ENCODE data around the gene LRBA. TPM values are rescaled to one million over a fixed set of nuclear protein-coding genes. Genes with fewer than 3 reads are reported as not detected.
"Not testable (repeated sequence)": the region's sequence is repeated elsewhere in the genome, so short reads cannot be mapped to it uniquely, and the experiment has no call there.

LRBA gene
- polyA plus RNA-seq, 1 donor, result 52.8 TPM

DNA sequence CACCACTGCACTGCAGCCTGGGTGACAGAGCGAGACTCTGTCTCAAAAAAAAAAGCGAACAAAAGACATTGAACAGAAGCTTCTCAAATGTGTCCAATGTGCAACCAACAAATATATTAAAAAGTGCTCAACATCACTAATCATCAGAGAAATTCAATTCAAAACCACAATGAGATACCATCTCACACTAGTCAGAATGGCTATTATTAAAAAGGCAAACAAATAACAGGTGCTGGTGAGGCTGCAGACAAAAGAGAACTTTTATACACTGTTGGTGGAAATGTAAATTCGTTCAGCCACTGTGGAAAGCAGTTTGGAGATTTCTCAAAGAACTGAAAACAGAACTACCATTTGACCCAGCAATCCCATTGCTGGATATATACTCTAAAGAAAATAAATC lies 477.2 kb downstream of the LRBA start:
- H3K4me3 ChIP-seq (ENCODE audit: low read length); H3K27ac ChIP-seq (ENCODE audit: low read length); H3K27me3 ChIP-seq (ENCODE audit: control insufficient read depth, insufficient read depth, low read length); H3K9me3 ChIP-seq (ENCODE audit: control insufficient read depth, low read depth, low read length); DNase-seq; H3K36me3 ChIP-seq (ENCODE audit: control insufficient read depth, insufficient read depth, low read length); H3K4me1 ChIP-seq (ENCODE audit: control insufficient read depth, insufficient read depth, low read length): not testable (repeated sequence)
- WGBS (ENCODE audit: insufficient coverage, low lambda C conversion rate), result 100% methylated on average over 1 of the region's 3 CpGs

DNA sequence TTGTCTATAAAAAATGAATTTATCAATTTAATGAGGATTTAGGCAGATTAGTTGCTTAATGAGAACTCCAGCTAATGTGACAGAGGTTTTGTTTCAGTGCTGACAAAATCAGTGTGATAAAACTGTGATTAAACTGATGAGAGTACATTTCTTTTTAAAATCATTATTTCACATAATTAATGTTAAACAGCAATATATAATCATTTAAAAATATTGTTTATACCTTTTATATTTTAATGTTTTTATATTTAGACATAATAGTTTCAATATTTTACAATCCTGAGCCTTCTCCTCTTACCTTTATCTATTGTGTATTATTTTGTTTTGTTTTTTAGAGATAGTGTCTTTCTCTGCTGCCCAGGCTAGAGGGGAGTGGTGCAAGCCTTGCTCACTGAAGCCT lies 480.3 kb downstream of the LRBA start:
- no peak for DNase-seq
- peaks cover 2% of the 10 kb centered on the region for H3K9me3 ChIP-seq (ENCODE audit: control insufficient read depth, low read depth, low read length)
- no peaks in the 10 kb centered on the region for H3K27me3 ChIP-seq (ENCODE audit: control insufficient read depth, insufficient read depth, low read length)
- H3K4me1 ChIP-seq (ENCODE audit: control insufficient read depth, insufficient read depth, low read length), result no peaks in the 10 kb centered on the region
- H3K36me3 ChIP-seq (ENCODE audit: control insufficient read depth, insufficient read depth, low read length), result no peaks in the 10 kb centered on the region
- no peak overlapping the region for H3K27ac ChIP-seq (ENCODE audit: low read length)
- no peak overlapping the region for H3K4me3 ChIP-seq (ENCODE audit: low read length)

DNA sequence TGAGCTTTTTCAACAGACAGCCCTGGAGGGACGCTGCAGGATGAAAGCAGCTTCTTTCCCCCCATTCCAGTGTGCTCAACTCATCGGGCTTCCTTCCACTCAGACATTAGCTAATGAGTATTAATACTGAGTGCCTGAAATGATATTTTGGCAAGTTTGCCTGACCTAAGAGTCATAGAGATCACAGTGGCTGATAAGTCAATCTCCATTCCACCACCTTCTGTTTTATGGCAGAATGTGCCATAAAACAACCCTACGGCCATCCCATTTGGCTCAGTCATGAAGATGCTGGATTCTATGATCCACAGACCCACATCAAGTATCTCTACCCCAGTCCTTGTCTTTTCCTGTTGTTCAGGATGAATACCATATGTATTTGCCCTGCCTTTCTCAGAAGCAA lies 481.4 kb downstream of the LRBA start:
- no peaks in the 10 kb centered on the region for H3K27me3 ChIP-seq (ENCODE audit: control insufficient read depth, insufficient read depth, low read length)
- no peak for DNase-seq
- H3K4me1 ChIP-seq (ENCODE audit: control insufficient read depth, insufficient read depth, low read length), result no peaks in the 10 kb centered on the region
- H3K27ac ChIP-seq (ENCODE audit: low read length), result no peak overlapping the region
- no CpG with 5 or more reads among the region's 3 CpGs for WGBS (ENCODE audit: insufficient coverage, low lambda C conversion rate)
- H3K4me3 ChIP-seq (ENCODE audit: low read length), result no peak overlapping the region
- peaks cover 2% of the 10 kb centered on the region for H3K9me3 ChIP-seq (ENCODE audit: control insufficient read depth, low read depth, low read length)
- H3K36me3 ChIP-seq (ENCODE audit: control insufficient read depth, insufficient read depth, low read length), result no peaks in the 10 kb centered on the region

DNA sequence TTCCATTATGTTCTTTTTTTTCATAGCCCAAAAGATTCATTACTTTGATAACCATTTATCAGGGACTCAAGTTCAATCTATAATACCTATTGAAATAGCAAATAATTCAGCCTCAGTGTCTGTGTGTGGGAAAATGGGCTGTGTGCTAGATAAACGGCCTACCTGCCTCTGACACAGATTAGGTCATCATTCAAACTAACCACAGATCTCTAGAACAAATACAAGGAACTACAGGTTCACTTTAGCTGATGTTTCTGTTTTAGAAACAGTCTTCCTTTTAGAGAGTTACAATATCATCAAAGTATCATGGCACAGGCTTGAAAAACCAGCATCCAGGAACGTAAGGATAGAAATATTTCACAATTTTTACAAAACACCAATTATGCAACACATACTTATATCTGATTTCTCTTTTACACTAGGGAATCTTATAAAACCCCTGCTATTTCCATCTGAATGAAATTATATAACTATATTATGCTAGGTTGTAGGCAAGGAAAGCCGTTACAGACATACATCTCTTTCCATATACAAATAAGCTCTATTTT lies 489.7 kb downstream of the LRBA start:
- H3K4me3 ChIP-seq (ENCODE audit: low read length), result no peak overlapping the region
- no peaks in the 10 kb centered on the region for H3K4me1 ChIP-seq (ENCODE audit: control insufficient read depth, insufficient read depth, low read length)
- H3K27me3 ChIP-seq (ENCODE audit: control insufficient read depth, insufficient read depth, low read length), result no peaks in the 10 kb centered on the region
- no peaks in the 10 kb centered on the region for H3K36me3 ChIP-seq (ENCODE audit: control insufficient read depth, insufficient read depth, low read length)
- WGBS (ENCODE audit: insufficient coverage, low lambda C conversion rate), result 100% methylated on average over 1 of the region's 3 CpGs
- H3K27ac ChIP-seq (ENCODE audit: low read length), result no peak overlapping the region
- no peaks in the 10 kb centered on the region for H3K9me3 ChIP-seq (ENCODE audit: control insufficient read depth, low read depth, low read length)
- DNase-seq, result no peak

DNA sequence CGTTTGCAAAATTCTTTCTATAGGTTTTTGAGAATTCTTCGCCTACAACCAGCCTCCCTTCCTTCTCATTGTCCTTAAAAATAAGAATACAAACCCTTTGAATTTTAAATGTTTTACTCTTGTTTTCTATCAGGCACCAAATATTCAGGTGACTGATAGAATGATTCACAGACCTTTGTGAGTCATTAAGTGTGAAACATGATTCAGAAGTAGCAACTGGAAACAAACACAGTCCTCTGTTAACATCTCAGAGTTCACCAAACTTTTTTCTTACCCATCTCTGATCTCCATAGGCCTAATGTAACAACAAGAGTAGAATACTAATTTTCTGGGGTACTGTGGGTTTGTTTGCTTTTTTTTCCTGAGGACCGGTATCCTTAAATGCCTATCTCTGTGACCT lies 496.5 kb downstream of the LRBA start:
- Histone ChIP-seq H3K27me3 (ENCODE audit: control insufficient read depth, insufficient read depth, low read length) (no peaks in the 10 kb centered on the region), H3K4me3 (ENCODE audit: low read length) (no peak overlapping the region), H3K27ac (ENCODE audit: low read length) (no peak overlapping the region), H3K36me3 (ENCODE audit: control insufficient read depth, insufficient read depth, low read length) (peaks cover 3% of the 10 kb centered on the region), H3K4me1 (ENCODE audit: control insufficient read depth, insufficient read depth, low read length) (no peaks in the 10 kb centered on the region), H3K9me3 (ENCODE audit: control insufficient read depth, low read depth, low read length) (no peaks in the 10 kb centered on the region)
- no peak for DNase-seq
- WGBS (ENCODE audit: insufficient coverage, low lambda C conversion rate), result 100% methylated on average over 1 of the region's 3 CpGs

DNA sequence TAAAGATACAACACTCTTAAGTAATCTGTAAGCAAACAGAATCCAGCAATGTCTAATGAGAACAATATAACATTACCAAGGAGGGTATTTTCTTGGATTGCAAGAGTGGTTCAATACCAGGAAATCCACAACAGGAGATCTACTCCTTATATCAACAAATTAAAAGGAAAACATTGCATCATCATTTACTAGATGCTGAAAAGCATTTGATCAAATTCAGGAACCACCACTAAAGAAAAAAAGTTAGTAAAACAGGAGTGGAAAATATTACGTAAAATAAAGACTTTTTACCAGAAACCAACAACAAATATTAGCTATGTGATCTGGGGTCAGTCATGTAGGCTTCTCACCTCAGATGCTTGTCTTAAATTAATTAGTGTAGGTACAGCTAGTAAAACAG lies 499.9 kb downstream of the LRBA start:
- no peak for DNase-seq
- H3K27me3 ChIP-seq (ENCODE audit: control insufficient read depth, insufficient read depth, low read length), result no peaks in the 10 kb centered on the region
- no peak overlapping the region for H3K27ac ChIP-seq (ENCODE audit: low read length)
- peaks cover 5% of the 10 kb centered on the region for H3K36me3 ChIP-seq (ENCODE audit: control insufficient read depth, insufficient read depth, low read length)
- H3K4me3 ChIP-seq (ENCODE audit: low read length), result no peak overlapping the region
- no peaks in the 10 kb centered on the region for H3K9me3 ChIP-seq (ENCODE audit: control insufficient read depth, low read depth, low read length)
- WGBS (ENCODE audit: insufficient coverage, low lambda C conversion rate), result 100% methylated on average over 1 of the region's 1 CpG
- no peaks in the 10 kb centered on the region for H3K4me1 ChIP-seq (ENCODE audit: control insufficient read depth, insufficient read depth, low read length)

DNA sequence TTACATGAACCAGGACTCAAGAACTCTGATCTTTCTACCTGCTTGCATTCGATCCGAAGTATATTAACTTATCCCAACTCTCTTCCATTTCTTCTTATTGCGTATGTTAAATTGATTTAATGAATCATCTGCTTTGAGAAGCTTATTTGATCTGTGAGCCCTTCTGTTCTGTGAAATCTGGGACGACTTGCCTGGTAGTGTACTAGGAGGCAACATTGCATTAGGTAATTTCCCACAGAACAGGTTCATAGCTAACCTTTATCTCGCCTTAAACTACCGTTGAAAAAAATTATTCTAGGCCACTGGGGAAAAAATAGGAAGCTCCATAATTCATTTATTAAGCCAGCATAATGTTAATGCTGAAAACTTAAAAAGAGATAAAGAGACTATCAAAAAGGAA lies 500.4 kb downstream of the LRBA start:
- H3K27ac ChIP-seq (ENCODE audit: low read length), result no peak overlapping the region
- 100% methylated on average over 1 of the region's 6 CpGs for WGBS (ENCODE audit: insufficient coverage, low lambda C conversion rate)
- peaks cover 5% of the 10 kb centered on the region for H3K36me3 ChIP-seq (ENCODE audit: control insufficient read depth, insufficient read depth, low read length)
- no peaks in the 10 kb centered on the region for H3K27me3 ChIP-seq (ENCODE audit: control insufficient read depth, insufficient read depth, low read length)
- no peaks in the 10 kb centered on the region for H3K9me3 ChIP-seq (ENCODE audit: control insufficient read depth, low read depth, low read length)
- no peak overlapping the region for H3K4me3 ChIP-seq (ENCODE audit: low read length)
- H3K4me1 ChIP-seq (ENCODE audit: control insufficient read depth, insufficient read depth, low read length), result no peaks in the 10 kb centered on the region
- DNase-seq, result no peak

DNA sequence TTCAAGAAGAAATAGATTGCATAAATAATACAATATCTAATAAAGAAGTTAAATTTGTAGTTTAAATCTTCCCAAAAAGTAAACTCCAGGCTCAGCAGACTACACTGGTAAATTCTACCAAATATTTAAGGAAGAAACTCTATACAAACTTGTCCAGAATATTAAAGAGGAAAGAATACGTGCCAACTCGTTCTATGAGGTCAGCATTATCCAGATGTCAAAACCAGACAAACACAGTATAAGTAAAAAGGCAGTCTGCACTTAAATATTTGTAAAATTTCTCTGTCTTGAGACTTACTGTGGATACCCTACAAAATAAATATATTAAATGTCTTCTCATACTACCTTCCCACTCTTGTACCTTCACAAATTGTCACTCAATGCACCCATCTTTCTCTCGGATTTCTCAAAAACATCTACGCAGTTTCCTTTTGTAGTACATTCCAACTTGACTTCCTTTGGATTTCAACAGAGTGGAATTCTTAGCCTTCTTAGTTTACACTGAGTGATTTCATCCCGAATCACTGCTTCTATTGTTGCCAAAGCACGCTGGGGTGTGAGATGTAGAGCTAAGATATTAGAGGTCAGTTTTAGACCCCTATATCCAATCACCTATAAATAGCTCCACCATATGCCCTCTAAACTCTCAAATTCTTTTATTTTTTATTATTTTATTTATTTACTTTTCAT lies 504.8 kb downstream of the LRBA start:
- Histone ChIP-seq H3K9me3 (ENCODE audit: control insufficient read depth, low read depth, low read length) (no peaks in the 10 kb centered on the region), H3K27me3 (ENCODE audit: control insufficient read depth, insufficient read depth, low read length) (no peaks in the 10 kb centered on the region), H3K4me3 (ENCODE audit: low read length) (no peak overlapping the region), H3K36me3 (ENCODE audit: control insufficient read depth, insufficient read depth, low read length) (peaks cover 5% of the 10 kb centered on the region), H3K27ac (ENCODE audit: low read length) (peak overlapping the region; percentile 16), H3K4me1 (ENCODE audit: control insufficient read depth, insufficient read depth, low read length) (no peaks in the 10 kb centered on the region)
- DNase-seq, result peak in 1 of 2 donors; percentile 16
- WGBS (ENCODE audit: insufficient coverage, low lambda C conversion rate), result 94% methylated on average over 3 of the region's 6 CpGs

DNA sequence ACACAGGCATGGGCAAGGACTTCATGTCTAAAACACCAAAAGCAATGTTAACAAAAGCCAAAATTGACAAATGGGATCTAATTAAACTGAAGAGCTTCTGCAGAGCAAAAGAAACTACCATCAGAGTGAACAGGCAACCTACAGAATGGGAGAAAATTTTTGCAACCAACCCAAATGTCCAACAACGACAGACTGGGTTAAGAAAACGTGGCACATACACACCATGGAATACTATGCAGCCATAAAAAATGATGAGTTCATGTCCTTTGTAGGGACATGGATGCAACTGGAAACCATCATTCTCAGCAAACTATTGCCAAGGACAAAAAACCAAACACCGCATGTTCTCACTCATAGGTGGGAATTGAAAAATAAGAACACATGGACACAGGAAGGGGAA lies 507.4 kb downstream of the LRBA start:
- H3K36me3 ChIP-seq (ENCODE audit: control insufficient read depth, insufficient read depth, low read length); H3K27ac ChIP-seq (ENCODE audit: low read length); H3K4me1 ChIP-seq (ENCODE audit: control insufficient read depth, insufficient read depth, low read length); H3K9me3 ChIP-seq (ENCODE audit: control insufficient read depth, low read depth, low read length); DNase-seq; H3K4me3 ChIP-seq (ENCODE audit: low read length); H3K27me3 ChIP-seq (ENCODE audit: control insufficient read depth, insufficient read depth, low read length): not testable (repeated sequence)
- WGBS (ENCODE audit: insufficient coverage, low lambda C conversion rate), result no CpG with 5 or more reads among the region's 3 CpGs

DNA sequence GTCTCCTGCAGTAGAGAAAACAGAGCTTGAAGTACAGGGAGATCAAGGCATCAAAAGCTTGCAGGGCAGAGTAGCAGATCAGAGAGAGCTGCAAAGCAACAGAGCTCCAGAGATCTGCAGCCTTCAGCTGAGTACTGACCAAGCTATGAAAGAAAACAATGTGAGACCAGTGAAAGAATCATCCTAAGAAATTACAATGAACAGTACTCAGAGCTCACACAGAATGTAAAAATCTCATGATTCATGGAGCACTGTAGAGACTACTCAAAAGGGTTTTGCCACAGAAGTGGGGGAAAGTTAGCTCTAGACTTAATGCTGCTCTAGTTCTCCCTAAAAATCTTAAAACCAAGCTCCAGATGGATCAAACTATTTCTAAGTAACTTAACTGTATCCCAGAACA lies 513.1 kb downstream of the LRBA start:
- Histone ChIP-seq H3K4me3 (ENCODE audit: low read length) (no peak overlapping the region), H3K4me1 (ENCODE audit: control insufficient read depth, insufficient read depth, low read length) (no peaks in the 10 kb centered on the region), H3K27me3 (ENCODE audit: control insufficient read depth, insufficient read depth, low read length) (no peaks in the 10 kb centered on the region), H3K9me3 (ENCODE audit: control insufficient read depth, low read depth, low read length) (no peaks in the 10 kb centered on the region), H3K36me3 (ENCODE audit: control insufficient read depth, insufficient read depth, low read length) (no peaks in the 10 kb centered on the region), H3K27ac (ENCODE audit: low read length) (no peak overlapping the region)
- no peak for DNase-seq

DNA sequence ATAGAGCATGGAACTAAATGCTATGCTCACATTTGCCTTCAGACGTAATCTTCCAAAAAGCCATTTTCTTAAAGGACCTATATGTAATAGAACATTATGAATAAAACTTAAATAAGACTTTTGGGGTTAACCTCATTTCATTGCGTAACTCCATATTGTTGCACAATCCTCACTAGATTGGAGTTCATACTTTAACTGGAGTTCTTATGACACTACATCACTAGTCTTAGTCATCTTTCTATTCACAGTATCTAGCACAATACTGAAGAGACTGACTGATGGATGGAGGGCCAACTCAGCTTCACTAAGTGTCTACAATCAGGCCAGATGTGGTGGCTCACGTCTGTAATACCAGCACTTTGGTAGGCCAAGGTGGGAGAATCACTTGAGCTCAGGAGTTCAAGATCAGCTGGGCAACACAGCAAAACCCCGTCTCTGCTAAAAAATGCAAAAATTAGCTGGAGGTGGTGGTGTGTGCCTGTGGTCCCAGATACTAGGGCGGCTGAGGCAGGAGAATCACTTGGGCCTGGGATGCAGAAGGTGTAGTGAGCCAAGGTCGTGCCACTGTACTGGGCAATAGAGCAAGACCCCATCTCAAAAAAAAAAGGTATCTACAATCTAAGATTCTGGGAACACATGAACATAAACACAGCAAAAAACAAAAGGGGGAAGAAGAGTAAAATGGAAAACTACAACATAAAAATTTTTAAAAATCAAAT lies 513.9 kb downstream of the LRBA start:
- Histone ChIP-seq H3K4me3 (ENCODE audit: low read length) (no peak overlapping the region), H3K9me3 (ENCODE audit: control insufficient read depth, low read depth, low read length) (no peaks in the 10 kb centered on the region), H3K27ac (ENCODE audit: low read length) (no peak overlapping the region), H3K27me3 (ENCODE audit: control insufficient read depth, insufficient read depth, low read length) (no peaks in the 10 kb centered on the region), H3K36me3 (ENCODE audit: control insufficient read depth, insufficient read depth, low read length) (no peaks in the 10 kb centered on the region), H3K4me1 (ENCODE audit: control insufficient read depth, insufficient read depth, low read length) (no peaks in the 10 kb centered on the region)
- 93% methylated on average over 2 of the region's 6 CpGs for WGBS (ENCODE audit: insufficient coverage, low lambda C conversion rate)
- DNase-seq, result peak in 1 of 2 donors; percentile 17

All from large intestine (tissue), 3 donors.